Measurements from ENCODE around the gene DTNA. TPM values are rescaled to one million over a fixed set of nuclear protein-coding genes. Genes with fewer than 3 reads are reported as not detected.
A peak's percentile ranks its signal among the peaks of the same experiment; 100 is the strongest.
"Not testable (repeated sequence)": the region's sequence is repeated elsewhere in the genome, so short reads cannot be mapped to it uniquely, and the experiment has no call there.

DTNA gene
- total RNA-seq, 2 donors from 2014 or later = not detected

GRCh38 chr18:34730774-34731173 lies 20.7 kb downstream of the DTNA start:
- H3K27me3 Mint-ChIP-seq = peaks cover 6 to 16% of the 10 kb centered on the region in 2 donors
- no peaks in the 10 kb centered on the region for H3K36me3 Mint-ChIP-seq
- no peak for ATAC-seq
- no peaks in the 10 kb centered on the region for H3K4me1 Mint-ChIP-seq (ENCODE audit: low read depth in 2 of 2)
- H3K4me3 Mint-ChIP-seq = no peak overlapping the region
- H3K27ac Mint-ChIP-seq = no peak overlapping the region
- no peak for DNase-seq (ENCODE audit: low spot score)
- no peaks in the 10 kb centered on the region for H3K9me3 Mint-ChIP-seq

- no peaks in the 10 kb centered on the region for H3K36me3 Mint-ChIP-seq
- H3K27me3 Mint-ChIP-seq = peaks cover 6 to 23% of the 10 kb centered on the region in 2 donors
- H3K4me3 Mint-ChIP-seq = no peak overlapping the region
- no peak for ATAC-seq
- H3K27ac Mint-ChIP-seq = no peak overlapping the region
- no peaks in the 10 kb centered on the region for H3K9me3 Mint-ChIP-seq
- DNase-seq (ENCODE audit: low spot score) = no peak
- H3K4me1 Mint-ChIP-seq (ENCODE audit: low read depth in 2 of 2) = no peaks in the 10 kb centered on the region
Observed at GRCh38 chr18:34734056-34734455, 24.0 kb downstream of the DTNA start.

- H3K36me3 Mint-ChIP-seq; H3K27ac Mint-ChIP-seq; H3K9me3 Mint-ChIP-seq; H3K4me3 Mint-ChIP-seq; H3K4me1 Mint-ChIP-seq (ENCODE audit: low read depth in 2 of 2); ATAC-seq; DNase-seq (ENCODE audit: low spot score): not testable (repeated sequence)
- peaks cover 6 to 25% of the 10 kb centered on the region in 2 donors for H3K27me3 Mint-ChIP-seq
Observed at GRCh38 chr18:34734526-34734925, 24.4 kb downstream of the DTNA start.

- ATAC-seq (no peak), DNase-seq (ENCODE audit: low spot score) (no peak)
- no peaks in the 10 kb centered on the region for H3K9me3 Mint-ChIP-seq
- no peak overlapping the region for H3K27ac Mint-ChIP-seq
- H3K4me1 Mint-ChIP-seq (ENCODE audit: low read depth in 2 of 2) = no peaks in the 10 kb centered on the region
- H3K36me3 Mint-ChIP-seq = no peaks in the 10 kb centered on the region
- H3K4me3 Mint-ChIP-seq = no peak overlapping the region
- H3K27me3 Mint-ChIP-seq = peaks cover 0 to 12% of the 10 kb centered on the region in 2 donors
Observed at GRCh38 chr18:34738175-34738894, 28.2 kb downstream of the DTNA start.

GRCh38 chr18:34740101-34740500 lies 30.0 kb downstream of the DTNA start:
- no peak for ATAC-seq
- H3K4me3 Mint-ChIP-seq = no peak overlapping the region
- no peak overlapping the region for H3K27ac Mint-ChIP-seq
- no peaks in the 10 kb centered on the region for H3K36me3 Mint-ChIP-seq
- H3K27me3 Mint-ChIP-seq = peaks cover 9 to 17% of the 10 kb centered on the region in 2 donors
- no peaks in the 10 kb centered on the region for H3K9me3 Mint-ChIP-seq
- H3K4me1 Mint-ChIP-seq (ENCODE audit: low read depth in 2 of 2) = no peaks in the 10 kb centered on the region
- DNase-seq (ENCODE audit: low spot score) = no peak

DNA sequence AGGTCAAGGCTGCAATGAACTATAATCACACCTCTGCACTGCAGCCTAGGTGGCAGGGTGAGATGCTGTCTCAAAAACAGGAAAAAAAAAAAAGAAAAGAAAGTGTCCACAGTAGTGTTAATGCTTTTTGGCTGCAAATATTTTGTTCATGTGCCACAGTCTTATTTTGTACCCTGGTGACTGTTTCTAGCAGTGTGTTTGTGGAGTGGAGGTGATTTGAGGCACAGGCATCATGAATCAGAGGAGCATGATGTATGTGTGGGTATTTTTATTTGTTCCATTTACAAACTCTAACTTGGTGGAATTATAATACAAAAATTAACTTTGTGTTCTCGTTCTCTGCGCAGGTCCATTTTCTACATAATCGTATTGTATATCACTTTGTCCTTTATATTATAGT lies 30.6 kb downstream of the DTNA start:
- Mint-ChIP-seq H3K27me3 (peaks cover 15 to 20% of the 10 kb centered on the region in 2 donors), H3K4me3 (no peak overlapping the region), H3K36me3 (no peaks in the 10 kb centered on the region), H3K27ac (no peak overlapping the region), H3K9me3 (no peaks in the 10 kb centered on the region), H3K4me1 (ENCODE audit: low read depth in 2 of 2) (no peaks in the 10 kb centered on the region)
- ATAC-seq (no peak), DNase-seq (ENCODE audit: low spot score) (no peak)

GRCh38 chr18:34741401-34741800 lies 31.3 kb downstream of the DTNA start:
- Mint-ChIP-seq H3K9me3 (no peaks in the 10 kb centered on the region), H3K4me3 (no peak overlapping the region), H3K36me3 (no peaks in the 10 kb centered on the region), H3K27ac (no peak overlapping the region), H3K27me3 (peaks cover 15 to 18% of the 10 kb centered on the region in 2 donors), H3K4me1 (ENCODE audit: low read depth in 2 of 2) (no peaks in the 10 kb centered on the region)
- ATAC-seq = no peak
- no peak for DNase-seq (ENCODE audit: low spot score)

DNA sequence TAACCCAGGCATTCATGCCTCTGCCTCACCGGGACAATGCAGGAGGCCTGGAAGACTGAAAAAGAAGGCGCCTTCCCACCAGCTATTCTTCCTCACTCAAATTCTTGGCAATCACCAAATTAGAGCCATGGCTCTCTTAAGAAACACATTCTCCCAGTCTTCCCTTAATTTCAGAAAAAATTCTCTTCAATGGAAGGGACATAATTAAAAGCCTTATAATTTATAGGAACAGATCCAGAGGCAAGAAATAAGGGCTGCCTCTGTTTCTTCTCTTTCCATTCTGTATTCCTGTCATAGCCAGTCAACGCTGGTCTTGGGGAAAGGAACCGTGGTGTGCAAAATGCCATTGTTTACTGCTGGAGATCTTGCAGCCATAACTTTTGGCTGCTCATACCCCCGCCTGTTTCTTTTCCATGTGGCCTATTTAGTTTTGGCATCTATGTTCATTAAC lies 32.8 kb downstream of the DTNA start:
- no peaks in the 10 kb centered on the region for H3K9me3 Mint-ChIP-seq
- no peak overlapping the region for H3K27ac Mint-ChIP-seq
- no peak overlapping the region for H3K4me3 Mint-ChIP-seq
- DNase-seq (ENCODE audit: low spot score) (no peak), ATAC-seq (no peak)
- H3K36me3 Mint-ChIP-seq = no peaks in the 10 kb centered on the region
- no peaks in the 10 kb centered on the region for H3K4me1 Mint-ChIP-seq (ENCODE audit: low read depth in 2 of 2)
- H3K27me3 Mint-ChIP-seq = peaks cover 18 to 20% of the 10 kb centered on the region in 2 donors

GRCh38 chr18:34744569-34744968 lies 34.5 kb downstream of the DTNA start:
- Mint-ChIP-seq H3K27ac (no peak overlapping the region), H3K4me1 (ENCODE audit: low read depth in 2 of 2) (no peaks in the 10 kb centered on the region), H3K4me3 (no peak overlapping the region), H3K27me3 (peaks cover 20 to 28% of the 10 kb centered on the region in 2 donors), H3K9me3 (no peaks in the 10 kb centered on the region), H3K36me3 (no peaks in the 10 kb centered on the region)
- DNase-seq (ENCODE audit: low spot score) = no peak
- no peak for ATAC-seq

- Mint-ChIP-seq H3K27me3 (peaks cover 26 to 36% of the 10 kb centered on the region in 2 donors), H3K4me1 (ENCODE audit: low read depth in 2 of 2) (no peaks in the 10 kb centered on the region), H3K4me3 (no peak overlapping the region), H3K9me3 (no peaks in the 10 kb centered on the region), H3K27ac (no peak overlapping the region), H3K36me3 (no peaks in the 10 kb centered on the region)
- DNase-seq (ENCODE audit: low spot score) = no peak
- ATAC-seq = no peak
Observed at GRCh38 chr18:34746614-34747013, 36.5 kb downstream of the DTNA start.

DNA sequence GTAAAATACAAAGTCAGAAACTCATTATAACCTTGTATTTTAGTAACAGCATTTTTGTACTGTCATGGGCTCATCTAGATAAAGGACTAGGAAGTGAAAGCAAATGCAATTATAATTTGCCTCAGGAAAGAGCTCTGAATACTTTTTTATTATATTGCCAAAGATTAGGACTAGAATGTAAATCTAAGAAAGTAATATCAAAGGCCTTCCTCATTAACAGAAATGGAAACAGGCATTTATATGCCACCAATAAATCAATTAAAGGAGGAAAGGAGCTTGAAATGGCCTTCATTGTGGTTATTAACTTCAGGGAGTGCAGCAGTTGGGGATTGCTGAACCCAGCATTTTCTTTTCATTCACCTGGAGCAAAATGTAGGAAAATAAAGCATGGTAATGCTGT lies 39.6 kb downstream of the DTNA start:
- DNase-seq (ENCODE audit: low spot score) = no peak
- Mint-ChIP-seq H3K4me1 (ENCODE audit: low read depth in 2 of 2) (no peaks in the 10 kb centered on the region), H3K36me3 (no peaks in the 10 kb centered on the region), H3K27ac (no peak overlapping the region), H3K27me3 (peaks cover 34 to 41% of the 10 kb centered on the region in 2 donors), H3K9me3 (no peaks in the 10 kb centered on the region), H3K4me3 (no peak overlapping the region)
- no peak for ATAC-seq

DNA sequence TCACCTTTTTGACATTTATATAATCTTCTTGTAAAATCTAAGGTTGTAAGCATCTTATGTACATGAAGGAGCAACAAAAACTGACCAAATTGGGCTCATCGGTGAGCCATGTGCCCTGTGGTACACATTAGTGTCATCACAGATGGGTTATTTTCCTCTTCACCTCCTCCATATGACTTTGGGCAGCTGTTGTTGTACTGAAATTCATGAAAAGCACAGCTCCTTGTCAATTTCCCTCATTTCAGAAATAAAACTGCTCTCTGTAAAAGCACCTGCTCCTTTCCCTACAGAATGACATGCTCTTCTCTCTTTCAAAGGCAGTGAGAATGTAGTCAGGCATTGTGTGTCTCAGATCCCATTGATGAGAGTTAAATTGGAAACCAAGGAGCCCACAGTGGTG lies 42.0 kb downstream of the DTNA start:
- ATAC-seq = no peak
- Mint-ChIP-seq H3K36me3 (no peaks in the 10 kb centered on the region), H3K27ac (no peak overlapping the region), H3K4me3 (no peak overlapping the region), H3K27me3 (peaks cover 33 to 34% of the 10 kb centered on the region in 2 donors), H3K4me1 (ENCODE audit: low read depth in 2 of 2) (no peaks in the 10 kb centered on the region), H3K9me3 (no peaks in the 10 kb centered on the region)
- no peak for DNase-seq (ENCODE audit: low spot score)

DNA sequence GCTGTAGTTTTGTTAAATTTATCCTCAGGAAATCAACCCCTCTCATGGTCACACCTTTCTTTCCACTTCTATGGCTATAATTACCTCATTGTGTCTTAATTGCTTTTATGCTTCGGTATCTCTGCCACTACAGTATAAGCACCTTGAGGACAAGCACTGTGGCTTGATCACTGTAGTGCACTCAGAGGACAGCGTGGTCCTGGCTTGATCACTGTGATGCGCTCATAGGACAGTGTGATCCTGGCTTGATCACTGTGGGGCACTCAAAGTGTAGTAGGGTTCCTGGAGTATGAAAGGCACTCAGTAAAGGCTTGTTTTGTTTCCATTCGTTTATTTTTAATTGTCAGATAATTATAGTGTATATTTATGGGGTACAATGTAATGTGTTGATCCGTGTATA lies 44.2 kb downstream of the DTNA start:
- Mint-ChIP-seq H3K27ac (no peak overlapping the region), H3K27me3 (peaks cover 34 to 37% of the 10 kb centered on the region in 2 donors), H3K36me3 (no peaks in the 10 kb centered on the region), H3K9me3 (no peaks in the 10 kb centered on the region), H3K4me3 (no peak overlapping the region), H3K4me1 (ENCODE audit: low read depth in 2 of 2) (no peaks in the 10 kb centered on the region)
- no peak for DNase-seq (ENCODE audit: low spot score)
- ATAC-seq = peak in 1 of 2 donors; percentile 17

DNA sequence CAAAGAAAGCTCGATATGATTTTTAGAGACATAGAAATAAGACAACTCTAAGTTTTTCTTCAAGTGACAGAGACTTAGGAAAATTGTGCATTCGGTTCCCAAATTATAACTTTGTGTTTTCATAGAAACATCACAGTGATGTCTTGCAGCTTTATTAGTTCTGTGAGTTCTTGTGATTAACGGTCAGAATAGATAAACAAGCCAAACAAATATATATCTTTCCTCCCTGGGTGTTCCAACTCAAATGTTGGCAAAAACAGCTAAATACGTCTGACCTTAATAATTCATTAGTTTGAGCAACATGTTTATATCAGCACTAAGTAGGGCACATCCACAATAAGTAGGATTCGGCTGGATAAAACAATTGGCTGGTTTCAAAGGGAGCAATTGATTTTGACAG lies 47.6 kb downstream of the DTNA start:
- no peak overlapping the region for H3K4me3 Mint-ChIP-seq
- no peaks in the 10 kb centered on the region for H3K36me3 Mint-ChIP-seq
- H3K9me3 Mint-ChIP-seq = peaks cover 4% of the 10 kb centered on the region
- H3K4me1 Mint-ChIP-seq (ENCODE audit: low read depth in 2 of 2) = no peaks in the 10 kb centered on the region
- ATAC-seq (no peak), DNase-seq (ENCODE audit: low spot score) (no peak)
- H3K27ac Mint-ChIP-seq = no peak overlapping the region
- H3K27me3 Mint-ChIP-seq = peaks cover 44 to 53% of the 10 kb centered on the region in 2 donors

Data from natural killer cell treated with Interleukin-12 subunit alpha and Interleukin-12 subunit beta and Interleukin-15 and Interleukin-18, amount 100 ng/mL, for 72 hours (primary cell).